BJ (cell line): ENCODE data around the gene IL1RAP. TPM values are rescaled to one million over a fixed set of nuclear protein-coding genes. Genes with fewer than 3 reads are reported as not detected.

ENCODE experiments used
- CTCF ChIA-PET: fragments of 350-600 bp; formaldehyde crosslinking; extraction: SDS; loops from one replicate; lab custom pipeline; 2021; ENCODE audit warnings: antibody characterized with exemption, inconsistent platforms; lab: Yijun Ruan, JAX
- POLR2A ChIA-PET: fragments of 300-600 bp; sonication (Branson Sonifier 250); formaldehyde crosslinking; extraction: SDS; loops from one replicate; lab custom pipeline; 2021; ENCODE audit warnings: antibody characterized with exemption; lab: Charles Lee
- DNase-seq: peaks from one replicate; pipeline ENCODE4 v3.0.0-alpha.2; 2011; ENCODE audit warnings: low read depth
- H3K27me3 ChIP-seq: 2 replicates; pipeline ENCODE4 v1.6.0; 2011; ENCODE audit warnings: low read length; ENCODE audit not compliant: control insufficient read depth, insufficient read depth
- H3K36me3 ChIP-seq: 2 replicates; pipeline ENCODE4 v1.5.1; 2011; ENCODE audit warnings: low read length; ENCODE audit not compliant: control insufficient read depth, insufficient read depth
- H3K4me3 ChIP-seq: 2 replicates; pipeline ENCODE4 v1.5.1; 2011; ENCODE audit warnings: low read depth, mild to moderate bottlenecking, control low read depth, low read length
- CTCF ChIP-seq: IDR thresholded peaks from 2 replicates; pipeline ENCODE4 v1.5.1; 2011; ENCODE audit warnings: low read depth, mild to moderate bottlenecking, control low read depth, inconsistent platforms, low read length, moderate library complexity; ENCODE audit not compliant: insufficient read depth
- polyA plus RNA-seq: library from polyadenylated mRNA; depleted of rRNA; stranded (reverse); fragments of >200 nt; gene quantifications from 2 replicates; pipeline ENCODE4 v1.2.3, GENCODE V29; 2011

The IL1RAP gene
- polyA plus RNA-seq, 1 experiment: 8.6 TPM

- Histone ChIP-seq H3K27me3 (no peaks in the 10 kb centered on the region), H3K36me3 (no peaks in the 10 kb centered on the region), H3K4me3 (no peak overlapping the region)
- POLR2A ChIA-PET: interaction anchor here (0.6 kb wide), 1 partner anchor 108 kb away, joined by 6 read pairs; no protein-coding TSS in a partner anchor
- CTCF ChIA-PET: no interaction called here
- DNase-seq: no peak
- TF ChIP-seq CTCF: no peak
Observed at GRCh38 chr3:190616637-190617036, 102.8 kb downstream of the IL1RAP start.

- TF ChIP-seq CTCF: no peak
- CTCF ChIA-PET: no interaction called here
- Histone ChIP-seq H3K27me3 (no peaks in the 10 kb centered on the region), H3K4me3 (no peak overlapping the region), H3K36me3 (no peaks in the 10 kb centered on the region)
- no peak for DNase-seq
- POLR2A ChIA-PET: no interaction called here
Observed at GRCh38 chr3:190617185-190617584, 103.3 kb downstream of the IL1RAP start.

GRCh38 chr3:190618330-190619030 lies 104.6 kb downstream of the IL1RAP start:
- TF ChIP-seq CTCF: no peak
- ChIA-PET POLR2A (interaction anchor here (0.8 kb wide), 1 partner anchor 26 kb away, joined by 3 read pairs; no protein-coding TSS in a partner anchor), CTCF (interaction anchor here (0.6 to 1.6 kb wide), 2 partner anchors 35 to 98 kb away, joined by 3 to 6 read pairs; no protein-coding TSS in a partner anchor)
- H3K4me3 ChIP-seq: no peak overlapping the region
- H3K27me3 ChIP-seq: no peaks in the 10 kb centered on the region
- DNase-seq: no peak
- peaks cover 1% of the 10 kb centered on the region; the same call in 1 of the 2 replicates for H3K36me3 ChIP-seq

- POLR2A ChIA-PET: no interaction called here
- CTCF ChIA-PET: interaction anchor here (1.6 kb wide), 1 partner anchor 99 kb away, joined by 6 read pairs; no protein-coding TSS in a partner anchor
- TF ChIP-seq CTCF: no peak
Observed at GRCh38 chr3:190619353-190619752, 105.5 kb downstream of the IL1RAP start.

GRCh38 chr3:190619761-190620160 lies 105.9 kb downstream of the IL1RAP start:
- POLR2A ChIA-PET: no interaction called here
- Histone ChIP-seq H3K36me3 (peaks cover 2% of the 10 kb centered on the region; the same call in 1 of the 2 replicates), H3K27me3 (no peaks in the 10 kb centered on the region), H3K4me3 (no peak overlapping the region)
- no peak for TF ChIP-seq CTCF
- no peak for DNase-seq
- CTCF ChIA-PET: interaction anchor here (1.6 kb wide), 1 partner anchor 99 kb away, joined by 6 read pairs; no protein-coding TSS in a partner anchor

More at GRCh38 chr3:190619353-190619752, 105.5 kb downstream of the IL1RAP start:
- no peak for DNase-seq
- no peak overlapping the region for H3K4me3 ChIP-seq
- peaks cover 2% of the 10 kb centered on the region; the same call in 1 of the 2 replicates for H3K36me3 ChIP-seq
- H3K27me3 ChIP-seq: no peaks in the 10 kb centered on the region
